GM12891 (cell line): ENCODE results near the gene MSI1.

ENCODE experiments used
- PAX5 ChIP-seq: IDR thresholded peaks from 2 replicates; pipeline ENCODE4 v1.6.1; 2011; ENCODE audit warnings: low read length, moderate library complexity, mild to moderate bottlenecking; ENCODE audit not compliant: insufficient read depth, severe bottlenecking
- POLR2A ChIP-seq: IDR thresholded peaks from 2 replicates; pipeline ENCODE4 v1.6.1; 2011; ENCODE audit warnings: low read depth, low read length, control low read depth
- POLR2AphosphoS5 ChIP-seq: IDR thresholded peaks from 2 replicates; pipeline ENCODE4 v1.6.1; 2011; ENCODE audit warnings: low read depth, low read length, control low read depth
- SPI1 ChIP-seq: IDR thresholded peaks from 2 replicates; pipeline ENCODE4 v1.6.1; 2011; ENCODE audit warnings: low read depth, low read length, control low read depth
- TAF1 ChIP-seq: IDR thresholded peaks from 2 replicates; pipeline ENCODE4 v1.6.1; 2011; ENCODE audit warnings: low read depth, low read length, control low read depth

DNA sequence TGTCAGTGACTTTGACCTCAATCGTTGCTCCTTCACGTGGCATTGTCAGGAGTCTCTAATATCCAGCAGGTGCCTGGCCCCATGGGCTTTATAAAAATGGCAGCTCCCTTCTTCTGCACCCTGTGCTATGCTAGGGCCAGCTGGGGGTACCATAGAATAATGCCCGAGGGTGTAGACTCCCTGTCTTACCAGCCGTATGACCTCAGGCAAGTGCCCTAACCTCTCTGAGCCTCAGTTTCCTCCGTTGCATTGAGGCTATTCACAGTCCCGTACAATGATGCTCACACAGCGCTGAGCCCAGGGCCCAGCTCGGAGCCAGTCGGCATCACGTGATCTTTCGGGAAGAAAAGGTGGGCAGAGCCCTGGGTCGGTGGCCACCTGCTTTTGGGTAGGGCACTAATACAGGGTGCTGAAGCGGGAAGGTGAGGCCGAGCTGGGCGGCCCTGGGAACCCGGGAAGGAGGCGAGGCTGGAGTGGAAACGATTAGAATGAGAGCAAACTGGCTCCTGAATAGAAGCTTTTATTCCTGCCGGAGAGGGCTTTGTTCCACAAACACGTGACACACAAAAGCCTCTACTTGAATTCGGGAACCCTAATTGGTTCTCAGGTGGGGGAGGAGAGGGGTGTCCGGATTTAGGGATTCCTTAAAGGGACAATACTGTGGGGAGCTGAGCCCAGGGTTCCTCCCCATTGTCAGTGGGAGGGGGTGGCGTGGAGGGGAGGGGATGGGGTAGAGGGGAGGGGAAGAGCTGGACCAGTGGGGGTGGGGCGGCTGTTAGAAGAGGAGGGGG is 19.9 kb upstream of the MSI1 start:
- no peak for TF ChIP-seq POLR2A
- TF ChIP-seq POLR2AphosphoS5: no peak
- no peak for TF ChIP-seq TAF1
- TF ChIP-seq PAX5: no peak
- TF ChIP-seq SPI1: no peak
